HG02884 (cell line): ENCODE data around the gene PLXNB2.

ENCODE experiments used
- ATAC-seq: cut with Tn5 transposase; IDR thresholded peaks from one replicate; pipeline ENCODE4 v1.9.1; 2021; ENCODE audit warnings: mild to moderate bottlenecking, moderate library complexity; ENCODE audit not compliant: unreplicated experiment

PLXNB2 gene

DNA sequence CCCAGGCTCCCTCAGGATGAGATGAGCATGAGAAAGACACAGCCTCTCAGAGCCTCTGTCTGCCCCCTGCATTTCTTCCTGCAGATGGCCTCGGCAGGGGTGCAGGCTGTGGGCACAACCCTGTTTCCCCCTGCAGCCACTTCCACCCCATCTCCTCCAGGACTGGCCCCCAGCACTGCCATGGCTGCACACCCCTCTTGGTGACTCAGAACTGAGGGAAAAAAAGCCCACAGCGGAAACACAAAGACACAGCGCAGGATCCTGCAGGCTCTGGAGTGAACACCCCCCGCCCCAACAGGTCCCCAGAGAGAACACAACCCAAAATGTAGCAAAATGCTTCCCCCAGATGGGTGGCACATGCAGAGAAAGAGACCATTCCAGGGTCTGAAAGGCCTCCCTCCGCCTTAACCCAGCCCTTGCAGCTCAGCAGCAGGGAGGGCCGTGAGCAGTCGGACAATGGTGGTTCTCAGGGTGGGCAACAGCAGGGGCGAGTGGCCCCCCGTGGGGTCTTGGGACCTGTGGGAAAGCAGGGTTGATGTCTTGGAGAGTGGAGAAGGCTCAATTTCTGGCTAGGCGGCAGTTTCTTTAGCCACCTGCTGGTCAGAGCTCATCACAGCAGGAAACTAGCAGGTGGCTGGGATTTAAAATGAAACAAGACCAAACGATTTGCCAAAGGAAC lies 70.6 kb downstream of the PLXNB2 start:
- ATAC-seq = no peak

DNA sequence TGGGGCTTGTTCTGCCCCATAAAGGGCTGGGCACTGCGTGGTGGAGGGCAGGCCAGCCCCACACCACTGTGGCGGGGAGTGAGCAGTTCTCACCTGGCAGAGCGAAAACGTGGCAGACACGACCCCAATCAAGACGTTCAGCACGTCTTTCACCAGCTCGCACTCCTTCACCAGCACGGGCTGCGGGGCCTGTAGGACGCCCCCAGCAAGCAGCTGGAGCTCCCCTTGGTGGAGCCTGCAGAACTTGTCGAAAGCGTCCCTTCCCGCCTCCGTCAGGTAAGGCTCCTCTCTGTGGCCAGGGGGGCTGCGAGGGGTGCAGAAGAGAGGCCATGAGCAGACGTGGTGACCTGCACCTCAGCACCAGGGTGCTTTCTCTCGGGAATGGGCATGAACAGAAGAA lies 74.2 kb downstream of the PLXNB2 start:
- no peak for ATAC-seq

DNA sequence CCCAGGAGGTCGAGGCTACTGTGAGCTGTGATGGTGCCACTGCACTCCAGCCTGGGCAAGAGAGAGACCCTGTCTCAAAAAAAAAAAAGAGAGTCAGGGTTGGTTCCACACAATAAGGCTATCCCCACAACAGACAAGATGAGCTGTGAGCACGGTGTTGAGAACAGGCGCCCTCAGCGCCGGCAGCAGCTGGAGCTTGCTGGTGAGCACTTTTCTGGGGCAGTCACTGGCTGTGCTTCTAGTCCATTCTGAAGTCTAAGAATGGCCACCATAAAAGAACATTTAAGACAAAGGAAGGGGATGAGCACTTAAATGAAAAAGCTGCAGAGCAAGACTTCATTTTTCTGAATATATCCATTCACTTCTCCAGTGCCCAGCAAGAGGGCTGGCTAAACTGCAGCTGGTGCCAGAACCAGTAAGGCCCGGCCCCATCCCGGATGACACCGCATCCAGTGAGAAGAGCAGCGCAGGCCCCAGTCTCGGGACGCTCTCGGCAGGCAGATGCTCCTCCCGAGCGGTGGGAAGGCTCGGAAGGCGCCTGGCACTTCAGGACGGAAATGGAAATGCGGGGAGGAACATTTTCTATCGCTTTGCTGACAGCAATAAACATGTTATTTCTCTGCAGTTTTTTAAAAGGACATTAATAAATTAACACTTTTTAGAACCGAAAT lies 74.8 kb downstream of the PLXNB2 start:
- ATAC-seq = no peak

DNA sequence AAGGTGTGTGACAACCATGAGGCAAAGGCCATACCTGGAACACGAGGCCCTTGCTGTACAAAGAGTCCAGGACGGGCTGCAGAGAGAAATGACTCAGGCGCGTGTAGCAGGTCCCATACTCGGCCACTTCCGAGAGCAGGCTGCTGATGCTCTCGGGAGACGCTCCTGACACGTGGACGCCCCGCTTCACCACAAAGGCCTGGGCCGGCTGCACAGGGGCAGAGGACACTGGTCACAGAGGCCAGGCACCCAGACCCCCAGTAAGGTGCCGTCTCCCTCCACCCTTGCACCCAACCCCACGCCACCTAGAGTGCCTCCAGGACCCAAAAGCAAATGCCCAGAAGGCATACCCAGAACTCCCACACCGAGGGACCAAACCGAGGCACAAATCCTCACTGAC lies 78.1 kb downstream of the PLXNB2 start:
- ATAC-seq = no peak

DNA sequence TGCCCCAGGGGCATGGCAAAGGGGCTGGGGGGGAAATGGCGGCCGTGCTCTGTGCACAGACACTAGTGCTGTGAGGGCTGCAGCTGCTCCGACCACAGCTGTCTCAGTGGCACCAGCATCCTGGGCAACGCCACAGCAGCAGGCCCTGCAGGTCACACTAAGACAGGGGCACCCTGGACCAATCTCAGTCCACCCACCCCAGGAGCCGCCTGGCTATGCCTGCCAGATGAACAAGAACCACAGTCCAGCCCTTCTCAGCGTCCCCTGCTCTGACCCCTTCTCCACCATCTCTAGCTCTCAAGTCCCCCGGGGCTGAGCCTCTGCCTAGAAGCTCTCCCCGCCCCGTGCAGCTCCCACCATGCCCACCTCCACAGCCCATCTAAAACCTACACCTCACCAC lies 79.1 kb downstream of the PLXNB2 start:
- ATAC-seq = no peak

DNA sequence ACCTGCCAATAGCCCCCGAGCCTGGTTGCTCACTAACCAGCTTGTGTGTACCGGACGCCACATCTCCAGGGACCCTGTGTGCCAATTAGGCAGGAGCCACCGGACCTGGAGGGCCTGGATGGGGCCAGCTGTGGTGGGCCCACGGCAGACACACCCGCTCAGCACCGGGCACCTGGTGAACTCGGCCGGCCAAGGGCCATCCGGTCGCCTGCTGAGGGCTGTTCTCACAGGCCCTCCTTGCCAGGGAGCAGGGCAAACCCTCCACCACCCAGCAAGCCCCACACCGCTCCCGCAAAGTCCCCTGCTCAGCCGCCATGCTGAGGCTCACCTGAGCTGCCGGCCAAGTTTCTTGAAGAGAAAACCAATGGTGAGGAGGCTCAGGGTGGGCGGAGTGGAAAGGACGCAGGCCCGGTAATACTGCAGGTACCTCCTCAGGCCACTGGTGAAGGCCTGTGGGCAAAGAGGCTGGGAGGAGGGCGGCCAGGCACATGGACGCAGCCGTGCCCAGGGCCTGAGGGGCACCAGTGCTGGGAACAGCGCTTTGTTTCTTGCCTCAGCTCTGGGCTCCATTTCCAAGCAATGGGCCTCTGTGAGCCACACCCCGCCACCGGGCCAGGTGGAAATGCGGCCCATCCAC lies 79.7 kb downstream of the PLXNB2 start:
- no peak for ATAC-seq

DNA sequence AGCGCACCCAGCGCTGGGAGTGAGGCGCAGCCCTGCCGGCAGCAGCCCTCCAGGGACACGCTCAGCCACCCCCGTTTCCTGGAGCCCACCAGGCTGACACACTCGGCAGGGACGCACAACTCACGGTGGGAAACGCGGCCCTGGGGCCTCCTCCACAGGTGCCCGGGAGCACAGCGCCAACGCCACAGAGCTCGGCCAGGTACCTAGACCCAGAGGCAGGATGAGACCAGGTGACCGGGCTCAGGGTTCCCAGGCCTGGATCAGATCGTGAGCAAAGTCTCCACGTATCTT lies 80.6 kb downstream of the PLXNB2 start:
- no peak for ATAC-seq

DNA sequence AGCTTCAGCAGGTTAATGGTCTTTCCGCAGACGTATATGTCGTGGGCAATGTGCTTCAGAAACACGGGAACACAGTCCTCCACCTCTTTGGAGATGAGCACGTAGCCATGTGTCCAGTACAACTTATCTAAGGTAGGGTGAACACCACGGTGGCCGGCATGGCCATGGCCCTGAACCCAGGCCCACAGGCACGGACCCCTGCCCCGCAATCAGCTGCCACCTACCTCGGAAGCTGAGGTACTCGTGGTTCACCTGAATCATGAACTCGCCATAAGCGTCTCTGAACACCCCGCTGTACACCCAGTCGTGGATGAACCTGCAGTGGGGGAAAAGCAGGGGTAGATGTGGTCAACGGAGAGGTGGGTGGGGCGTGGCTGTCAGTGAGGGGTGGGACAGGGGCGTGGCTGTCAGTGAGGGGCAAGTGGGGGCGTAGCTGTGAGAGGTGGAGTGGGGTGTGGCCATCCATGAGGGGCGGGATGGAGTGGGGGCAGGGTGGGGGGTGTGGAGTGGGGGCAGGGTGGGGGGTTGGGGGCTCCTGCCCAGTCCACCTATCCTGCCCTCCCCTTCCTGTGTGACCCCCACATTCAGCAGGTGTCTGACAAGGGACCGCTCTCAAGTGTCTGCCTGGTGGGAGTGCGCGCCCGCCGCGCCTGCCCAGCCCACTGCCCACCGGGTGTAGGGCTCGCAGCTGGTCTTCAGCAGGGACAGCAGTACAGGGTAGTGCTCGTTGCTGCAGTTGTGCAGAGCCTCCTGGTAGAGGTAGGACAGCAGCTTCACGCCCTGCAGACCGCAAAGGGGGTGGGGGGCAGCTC lies 81.2 kb downstream of the PLXNB2 start:
- ATAC-seq = no peak

DNA sequence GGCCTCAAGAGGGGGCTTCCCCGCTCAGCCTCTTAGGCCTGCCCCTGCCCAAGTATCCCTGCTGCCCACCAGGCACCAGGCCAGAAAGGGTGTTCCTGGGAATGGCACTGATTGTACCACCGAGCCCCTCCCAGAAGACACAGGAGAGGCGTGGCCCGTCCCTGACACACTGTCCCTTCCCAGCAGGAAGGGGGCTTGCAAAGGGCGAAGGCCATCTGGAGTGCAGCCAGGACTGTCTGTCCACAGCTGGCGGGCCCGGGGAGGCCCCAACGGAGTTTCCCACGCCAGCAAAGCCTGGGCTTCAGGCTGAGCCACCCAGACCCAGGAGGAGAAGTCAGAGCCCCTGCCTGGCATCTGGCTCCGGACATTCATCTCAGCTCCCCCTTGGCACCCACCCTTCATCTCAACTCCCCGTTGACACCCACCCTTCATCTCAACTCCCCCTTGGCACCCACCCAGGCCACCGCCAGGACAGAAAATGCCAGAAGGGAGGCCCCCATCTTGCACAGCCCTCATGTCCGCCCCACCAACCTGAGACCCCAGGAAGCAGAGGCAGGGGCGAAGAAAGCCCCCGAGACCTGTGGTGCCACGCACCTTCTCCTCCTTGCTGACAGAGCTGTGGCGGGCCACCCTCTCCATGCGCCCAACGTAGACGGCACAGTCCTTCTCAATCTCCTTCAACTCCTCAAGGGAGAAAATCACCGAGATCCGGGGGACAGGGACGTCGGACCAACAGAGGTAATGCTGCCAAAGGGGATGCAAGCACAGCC lies 82.1 kb downstream of the PLXNB2 start:
- ATAC-seq = no peak
